ENCODE data around the gene MAML3.

Gene MAML3

DNA sequence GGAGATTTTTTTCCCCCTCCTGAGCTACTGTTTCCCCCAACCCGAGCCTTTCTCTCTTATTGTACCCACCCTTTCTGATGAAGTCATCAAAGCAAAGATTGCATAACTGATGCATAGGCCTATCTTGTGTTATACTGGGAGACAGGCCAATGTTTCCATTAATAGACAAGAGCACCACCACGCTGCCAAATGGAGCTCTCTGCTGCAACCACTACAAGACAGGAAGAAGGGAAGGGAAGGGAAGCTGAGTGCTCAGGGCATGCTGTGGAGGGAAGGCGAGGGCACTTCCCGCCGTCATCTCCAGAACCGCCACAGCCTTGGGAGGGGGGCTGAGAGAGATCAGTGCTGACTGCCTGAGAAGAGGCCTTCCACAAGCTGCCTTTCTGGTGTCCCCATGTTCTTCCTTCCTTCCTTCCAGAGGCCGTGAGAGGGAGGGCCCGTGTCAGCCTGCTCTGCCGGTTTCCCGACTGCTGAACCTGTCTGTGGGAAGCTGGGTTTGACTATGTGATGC is 413.4 kb downstream of the MAML3 start:
- peak; percentile 66 for DNase-seq (ENCODE audit: extremely low read depth, low read depth)
- no peak overlapping the region for H3K4me3 ChIP-seq (replicated peaks; ENCODE audit: low read depth, low read length)
- TF ChIP-seq, protein P1, sequence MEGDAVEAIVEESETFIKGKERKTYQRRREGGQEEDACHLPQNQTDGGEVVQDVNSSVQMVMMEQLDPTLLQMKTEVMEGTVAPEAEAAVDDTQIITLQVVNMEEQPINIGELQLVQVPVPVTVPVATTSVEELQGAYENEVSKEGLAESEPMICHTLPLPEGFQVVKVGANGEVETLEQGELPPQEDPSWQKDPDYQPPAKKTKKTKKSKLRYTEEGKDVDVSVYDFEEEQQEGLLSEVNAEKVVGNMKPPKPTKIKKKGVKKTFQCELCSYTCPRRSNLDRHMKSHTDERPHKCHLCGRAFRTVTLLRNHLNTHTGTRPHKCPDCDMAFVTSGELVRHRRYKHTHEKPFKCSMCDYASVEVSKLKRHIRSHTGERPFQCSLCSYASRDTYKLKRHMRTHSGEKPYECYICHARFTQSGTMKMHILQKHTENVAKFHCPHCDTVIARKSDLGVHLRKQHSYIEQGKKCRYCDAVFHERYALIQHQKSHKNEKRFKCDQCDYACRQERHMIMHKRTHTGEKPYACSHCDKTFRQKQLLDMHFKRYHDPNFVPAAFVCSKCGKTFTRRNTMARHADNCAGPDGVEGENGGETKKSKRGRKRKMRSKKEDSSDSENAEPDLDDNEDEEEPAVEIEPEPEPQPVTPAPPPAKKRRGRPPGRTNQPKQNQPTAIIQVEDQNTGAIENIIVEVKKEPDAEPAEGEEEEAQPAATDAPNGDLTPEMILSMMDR (IDR thresholded peaks at IDR 0.05; ENCODE audit: low read depth, low read length, missing control alignments) = peak; percentile 13

DNA sequence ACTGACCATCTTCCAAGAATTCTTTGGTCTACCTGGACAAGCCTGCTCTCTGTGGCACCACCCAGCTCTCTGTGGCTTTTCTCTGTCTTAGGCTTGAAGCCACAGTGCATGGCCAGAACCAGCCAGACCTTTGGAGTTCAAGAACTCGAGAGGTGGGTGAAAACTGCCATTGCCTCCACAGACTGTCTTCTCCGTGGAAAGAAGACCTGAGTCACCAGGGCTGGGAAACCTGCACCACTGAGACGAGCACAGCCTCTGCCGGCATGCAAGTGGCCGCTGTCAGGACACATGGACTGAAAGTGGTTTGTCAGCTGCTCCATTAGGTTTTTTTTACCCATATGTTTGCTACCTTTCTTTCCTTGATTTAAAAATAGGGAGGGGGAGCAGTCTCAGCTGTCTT is 413.9 kb downstream of the MAML3 start:
- H3K4me3 ChIP-seq (replicated peaks; ENCODE audit: low read depth, low read length) = no peak overlapping the region
- no peak for DNase-seq (ENCODE audit: extremely low read depth, low read depth)
- TF ChIP-seq, protein P1 (IDR thresholded peaks at IDR 0.05; ENCODE audit: low read depth, low read length, missing control alignments) = no peak

DNA sequence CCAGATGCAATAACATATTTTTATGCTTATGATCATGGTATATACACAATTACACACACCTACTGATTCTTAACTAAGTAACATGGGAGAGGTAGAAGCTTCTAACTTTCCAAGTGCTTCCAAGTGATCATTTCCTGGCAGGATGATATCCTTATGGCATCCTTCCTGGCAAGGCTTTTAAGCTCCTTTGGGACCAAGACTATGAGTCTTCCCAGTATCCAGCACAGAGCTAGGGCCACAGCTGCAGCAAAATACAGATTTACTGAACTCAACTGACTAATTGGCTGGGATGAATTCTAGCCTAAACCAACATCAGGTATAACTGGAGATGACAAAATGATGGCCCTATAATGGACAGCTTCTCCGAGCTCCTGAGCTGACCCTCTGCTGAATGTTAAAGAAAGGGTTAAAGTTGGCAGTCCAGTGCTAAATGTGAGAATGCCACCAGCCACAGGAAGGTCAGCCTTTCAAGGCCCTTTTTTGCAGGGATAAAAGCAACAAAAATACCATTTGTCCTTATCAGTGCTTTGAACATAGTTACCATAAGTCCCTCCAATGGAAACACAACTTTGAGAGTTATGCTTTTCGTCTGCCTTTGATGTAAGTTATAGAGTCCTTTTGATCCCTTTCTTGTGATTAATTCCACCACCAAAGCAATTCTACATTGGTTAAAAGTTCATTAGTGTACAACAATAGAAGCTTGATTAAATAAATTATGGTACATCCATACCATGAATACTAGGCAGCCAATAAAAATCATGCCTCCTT is 415.0 kb downstream of the MAML3 start:
- TF ChIP-seq, protein P1 (IDR thresholded peaks at IDR 0.05; ENCODE audit: low read depth, low read length, missing control alignments) = no peak

DNA sequence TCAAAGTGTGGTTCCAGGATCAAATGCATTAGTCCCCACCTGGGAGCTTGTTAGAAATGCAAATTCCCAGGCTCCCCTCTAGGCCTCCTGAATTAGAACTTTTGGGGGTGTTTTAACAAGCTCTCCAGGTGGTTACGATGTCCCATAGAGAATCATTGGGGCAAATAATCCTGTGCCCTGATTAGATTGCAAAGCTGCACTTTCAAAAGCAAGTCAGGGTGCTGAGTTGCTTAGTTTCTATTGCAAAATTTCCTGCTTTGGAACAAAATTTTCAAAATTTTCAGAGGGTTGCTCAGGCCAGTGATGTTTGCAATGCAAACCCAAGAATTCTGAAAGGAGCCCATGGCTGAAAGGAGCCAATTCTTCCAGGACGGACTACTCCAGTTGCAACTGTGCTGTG is 417.3 kb downstream of the MAML3 start:
- no peak overlapping the region for H3K4me3 ChIP-seq (replicated peaks; ENCODE audit: low read depth, low read length)
- TF ChIP-seq, protein P1 (IDR thresholded peaks at IDR 0.05; ENCODE audit: low read depth, low read length, missing control alignments) = no peak
- DNase-seq (ENCODE audit: extremely low read depth, low read depth) = no peak

More for the DNA sequence above, 415.0 kb downstream of the MAML3 start:
- no peak for DNase-seq (ENCODE audit: extremely low read depth, low read depth)
- no peak overlapping the region for H3K4me3 ChIP-seq (replicated peaks; ENCODE audit: low read depth, low read length)

DNA sequence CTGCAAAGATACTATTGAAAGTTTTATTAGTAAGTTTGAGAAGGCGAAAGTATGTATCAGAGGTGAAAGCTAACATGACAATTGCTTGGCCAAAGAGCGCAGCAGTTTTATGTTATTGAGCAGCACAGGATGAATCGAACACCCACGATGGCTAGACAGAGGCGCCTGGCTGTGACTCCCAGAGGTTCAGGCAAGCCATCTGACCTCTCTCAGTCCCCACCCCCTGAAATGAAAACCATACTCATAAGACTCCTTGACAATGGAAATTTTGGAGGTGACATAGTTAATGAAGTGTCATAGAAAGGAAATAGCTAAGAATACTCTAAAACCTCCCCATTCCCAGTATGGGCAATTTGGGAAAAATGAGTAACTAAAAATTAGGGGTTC is 417.7 kb downstream of the MAML3 start:
- DNase-seq (ENCODE audit: extremely low read depth, low read depth) = no peak
- no peak overlapping the region for H3K4me3 ChIP-seq (replicated peaks; ENCODE audit: low read depth, low read length)
- TF ChIP-seq, protein P1 (IDR thresholded peaks at IDR 0.05; ENCODE audit: low read depth, low read length, missing control alignments) = no peak

DNA sequence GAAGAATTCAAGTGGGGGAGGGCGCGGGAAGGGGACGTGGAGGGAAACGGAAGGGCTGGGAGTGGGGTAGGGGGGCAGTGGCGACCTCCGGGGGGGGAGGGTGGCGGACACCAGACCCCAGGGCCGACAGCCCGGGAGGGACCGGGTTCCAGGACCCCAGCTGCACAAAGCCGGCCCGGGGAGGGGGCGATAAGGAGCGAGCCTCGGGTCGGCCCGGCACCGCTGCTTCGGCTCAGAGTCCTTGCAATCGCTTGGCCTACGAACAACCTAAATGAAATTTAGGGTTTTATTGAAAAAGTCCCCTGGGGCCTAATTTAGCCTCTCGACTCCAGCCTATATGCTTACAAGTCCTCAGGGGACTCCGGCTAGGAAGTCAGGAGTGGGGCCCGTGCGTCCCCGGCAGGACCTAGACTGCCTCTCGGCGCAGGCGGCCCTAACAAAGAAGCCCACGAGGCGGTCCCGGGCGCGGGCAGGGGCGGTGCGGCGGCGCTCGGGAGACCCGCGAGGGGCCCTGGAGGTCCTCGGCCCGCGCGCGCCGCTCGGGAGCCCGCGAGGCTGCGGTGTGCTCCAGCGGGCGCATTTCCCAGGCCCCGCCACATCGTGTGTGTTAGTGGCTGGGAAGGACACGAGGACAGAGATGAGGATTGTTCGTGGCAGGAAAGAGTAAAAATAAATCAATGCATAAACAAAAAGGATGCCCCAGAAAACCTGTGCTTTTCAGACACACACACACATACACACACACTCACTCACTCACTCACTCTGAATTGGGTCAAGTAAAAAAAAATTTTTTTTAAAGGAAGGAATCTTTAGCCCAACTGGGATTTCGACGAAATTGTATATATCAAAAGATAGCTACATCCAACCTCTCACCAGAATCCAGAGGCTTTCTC is 418.4 kb downstream of the MAML3 start:
- peak overlapping the region; percentile 34 for H3K4me3 ChIP-seq (replicated peaks; ENCODE audit: low read depth, low read length)
- TF ChIP-seq, protein P1 (IDR thresholded peaks at IDR 0.05; ENCODE audit: low read depth, low read length, missing control alignments) = no peak
- no peak for DNase-seq (ENCODE audit: extremely low read depth, low read depth)

Data from HFF-Myc (cell line).